H9 (cell line): ENCODE data around the gene PCID2. TPM values are rescaled to one million over a fixed set of nuclear protein-coding genes. Genes with fewer than 3 reads are reported as not detected.

Experiments
- DNase-seq: peaks from one replicate; pipeline ENCODE4 v3.0.0-alpha.2; 2017
- H2AFZ ChIP-seq: one replicate; pipeline ENCODE4 v1.6.1; 2013; ENCODE audit warnings: mild to moderate bottlenecking, low read length, control low read depth, moderate library complexity
- H2AK5ac ChIP-seq: 2 replicates; pipeline ENCODE4 v1.6.1; 2013; ENCODE audit warnings: low read length, control low read depth, mixed read lengths; ENCODE audit not compliant: insufficient read length
- H2BK120ac ChIP-seq: one replicate; pipeline ENCODE4 v1.6.1; 2013; ENCODE audit warnings: low read depth, mild to moderate bottlenecking, low read length, control low read depth, inconsistent platforms; ENCODE audit not compliant: poor library complexity, severe bottlenecking
- H2BK12ac ChIP-seq: 2 replicates; pipeline ENCODE4 v1.6.1; 2013; ENCODE audit warnings: low read length, control low read depth, mixed read lengths, low read depth; ENCODE audit not compliant: insufficient read length
- H2BK15ac ChIP-seq: 2 replicates; pipeline ENCODE4 v1.6.1; 2013; ENCODE audit warnings: low read depth, low read length, control low read depth
- H2BK20ac ChIP-seq: one replicate; pipeline ENCODE4 v1.6.1; 2013; ENCODE audit warnings: low read depth, mild to moderate bottlenecking, low read length, control low read depth, inconsistent platforms; ENCODE audit not compliant: poor library complexity, severe bottlenecking
- H2BK5ac ChIP-seq: 2 replicates; pipeline ENCODE4 v1.6.1; 2013; ENCODE audit warnings: low read length, control low read depth, mixed read lengths; ENCODE audit not compliant: insufficient read length
- H3K14ac ChIP-seq: 2 replicates; pipeline ENCODE4 v1.6.1; 2013; ENCODE audit warnings: low read length, control low read depth; ENCODE audit not compliant: insufficient read depth
- H3K18ac ChIP-seq: 2 replicates; pipeline ENCODE4 v1.6.1; 2013; ENCODE audit warnings: low read depth, mild to moderate bottlenecking, mixed read lengths, low read length, control low read depth; ENCODE audit not compliant: insufficient read length
- H3K23ac ChIP-seq: 2 replicates; pipeline ENCODE4 v1.6.1; 2013; ENCODE audit warnings: low read length, control low read depth, mixed read lengths, low read depth; ENCODE audit not compliant: insufficient read length
- H3K23me2 ChIP-seq: 2 replicates; pipeline ENCODE4 v1.6.1; 2013; ENCODE audit warnings: low read depth, mild to moderate bottlenecking, mixed read lengths, low read length, control low read depth; ENCODE audit not compliant: insufficient read length, poor library complexity, severe bottlenecking
- H3K27ac ChIP-seq: 2 replicates; pipeline ENCODE4 v1.5.1; 2013; ENCODE audit warnings: low read length, control low read depth, mixed read lengths, low read depth; ENCODE audit not compliant: insufficient read length
- H3K27me3 ChIP-seq: 2 replicates; pipeline ENCODE4 v1.6.1; 2013; ENCODE audit warnings: low read length, control low read depth, inconsistent platforms; ENCODE audit not compliant: insufficient read depth
- H3K4ac ChIP-seq: 2 replicates; pipeline ENCODE4 v1.6.1; 2013; ENCODE audit warnings: low read depth, mild to moderate bottlenecking, control low read depth, inconsistent platforms, low read length, moderate library complexity
- H3K4me1 ChIP-seq: 2 replicates; pipeline ENCODE4 v1.6.1; 2013; ENCODE audit warnings: low read length, control low read depth, inconsistent platforms; ENCODE audit not compliant: insufficient read depth
- H3K4me2 ChIP-seq: 2 replicates; pipeline ENCODE4 v1.6.1; 2013; ENCODE audit warnings: low read length, control low read depth, mixed read lengths; ENCODE audit not compliant: insufficient read length, insufficient read depth
- H3K56ac ChIP-seq: 2 replicates; pipeline ENCODE4 v1.6.1; 2013; ENCODE audit warnings: low read depth, mild to moderate bottlenecking, mixed read lengths, low read length, control low read depth; ENCODE audit not compliant: insufficient read length
- H3K79me1 ChIP-seq: 2 replicates; pipeline ENCODE4 v1.6.1; 2013; ENCODE audit warnings: low read depth, mild to moderate bottlenecking, moderate library complexity, low read length, control low read depth, inconsistent platforms; ENCODE audit not compliant: insufficient read depth, poor library complexity, severe bottlenecking
- H3K79me2 ChIP-seq: 2 replicates; pipeline ENCODE4 v1.6.1; 2013; ENCODE audit warnings: low read length, control low read depth, inconsistent platforms; ENCODE audit not compliant: insufficient read depth
- H3K9ac ChIP-seq: 2 replicates; pipeline ENCODE4 v1.6.1; 2013; ENCODE audit warnings: low read length, control low read depth, mixed read lengths; ENCODE audit not compliant: insufficient read length; ENCODE audit errors: extremely low read depth
- H3K9me3 ChIP-seq: one replicate; pipeline ENCODE4 v1.6.1; 2013; ENCODE audit warnings: low read depth, low read length, inconsistent platforms; ENCODE audit not compliant: control insufficient read depth
- H3T11ph ChIP-seq: one replicate; pipeline ENCODE4 v1.6.1; 2013; ENCODE audit warnings: mild to moderate bottlenecking, low read length, control low read depth, inconsistent platforms
- H4K20me1 ChIP-seq: one replicate; pipeline ENCODE4 v1.6.1; 2013; ENCODE audit not compliant: control insufficient read depth, insufficient read length, insufficient read depth
- H4K5ac ChIP-seq: 2 replicates; pipeline ENCODE4 v1.6.1; 2013; ENCODE audit warnings: low read depth, mild to moderate bottlenecking, mixed read lengths, low read length, control low read depth; ENCODE audit not compliant: insufficient read length
- H4K8ac ChIP-seq: replicated peaks from 2 replicates; pipeline ENCODE4 v1.6.1; 2013; ENCODE audit warnings: low read length, control low read depth, mixed read lengths, low read depth; ENCODE audit not compliant: insufficient read length
- H4K91ac ChIP-seq: 2 replicates; pipeline ENCODE4 v1.6.1; 2013; ENCODE audit warnings: low read depth, mild to moderate bottlenecking, moderate library complexity, mixed read lengths, low read length, control low read depth; ENCODE audit not compliant: insufficient read length
- H3K27ac Mint-ChIP-seq, 3 experiments: 2 replicates in 2 of 3; 3 replicates in 1 of 3; pipeline ENCODE4 v1.8.0; 2020 to 2021; ENCODE audit warnings: mixed read lengths in 3 of 3, mild to moderate bottlenecking in 1 of 3, moderate library complexity in 1 of 3
- H3K27me3 Mint-ChIP-seq: 2 replicates; pipeline ENCODE4 v1.8.0; 2021; ENCODE audit warnings: low read depth, mild to moderate bottlenecking, moderate library complexity, mixed read lengths
- H3K36me3 Mint-ChIP-seq, 3 experiments: 2 replicates in 2 of 3; 3 replicates in 1 of 3; pipeline ENCODE4 v1.8.0; 2020 to 2021; ENCODE audit warnings: low read depth in 3 of 3, mixed read lengths in 3 of 3; ENCODE audit not compliant: insufficient read depth in 1 of 3
- H3K4me1 Mint-ChIP-seq, 2 experiments: 2 replicates each; pipeline ENCODE4 v1.8.0; 2020; ENCODE audit warnings: mixed read lengths in 2 of 2
- H3K4me3 Mint-ChIP-seq, 2 experiments: 2 replicates in 1 of 2; 3 replicates in 1 of 2; pipeline ENCODE4 v1.8.0; 2020 to 2021; ENCODE audit warnings: mild to moderate bottlenecking in 2 of 2, mixed read lengths in 2 of 2, moderate library complexity in 1 of 2
- H3K9me3 Mint-ChIP-seq, 2 experiments: 2 replicates in 1 of 2; 3 replicates in 1 of 2; pipeline ENCODE4 v1.8.0; 2020; ENCODE audit warnings: mild to moderate bottlenecking in 2 of 2, mixed read lengths in 2 of 2, moderate library complexity in 1 of 2
- WGBS: extraction: QIAGEN DNeasy Blood & Tissue Kit; methylation state at CpG from one replicate; pipeline ENCODE4 v1.1.7; 2013; ENCODE audit warnings: missing lambda C conversion rate, low lambda C conversion rate, mixed read lengths; ENCODE audit not compliant: insufficient read length; ENCODE audit errors: extremely low coverage; 5-methylcytosine and 5-hydroxymethylcytosine counted together
- total RNA-seq: library from RNA; stranded (reverse); gene quantifications from 2 replicates; pipeline ENCODE4 v1.2.1, GENCODE V29; 2021
- TF ChIP-seq, protein P1 (sequence below): fragments of 200-600 bp; sonication (generic); conservative IDR thresholded peaks from 3 replicates; pipeline ENCODE4 v1.8.0; 2021; ENCODE audit warnings: antibody characterized with exemption, mild to moderate bottlenecking

The PCID2 gene
- total RNA-seq, 1 experiment from 2014 or later: 66.0 TPM

DNA sequence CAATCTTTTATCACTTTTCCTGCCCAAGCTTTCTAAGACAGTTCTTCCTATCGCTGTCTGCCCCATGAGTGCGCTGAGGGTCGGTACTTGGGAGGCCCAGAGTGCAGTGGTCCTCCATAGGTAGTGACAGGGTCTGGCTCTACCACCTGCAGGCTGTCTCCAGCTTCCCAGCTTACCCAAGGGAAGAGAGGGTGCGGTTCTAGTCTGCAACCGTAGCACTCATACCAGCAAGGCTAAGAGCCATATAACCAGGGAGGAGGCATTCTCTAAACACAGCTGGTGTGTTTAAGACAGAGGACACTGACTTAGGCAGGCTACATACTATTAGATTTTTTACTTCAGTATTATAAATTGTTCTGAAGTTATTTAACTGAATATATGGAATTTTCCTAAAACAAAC is 41.8 kb downstream of the PCID2 start:
- no peak overlapping the region for H3T11ph ChIP-seq
- no peak overlapping the region for H3K4me2 ChIP-seq
- H2AFZ ChIP-seq: no peak overlapping the region
- H3K56ac ChIP-seq: no peak overlapping the region
- no CpG with 5 or more reads among the region's 5 CpGs for WGBS
- H2BK20ac ChIP-seq: no peak overlapping the region
- no peak overlapping the region for H3K4ac ChIP-seq
- no peak overlapping the region for H3K27ac ChIP-seq
- no peak overlapping the region for H2BK15ac ChIP-seq
- H3K79me2 ChIP-seq: no peaks in the 10 kb centered on the region
- no peak overlapping the region for H3K14ac ChIP-seq
- no peaks in the 10 kb centered on the region for H3K23me2 ChIP-seq
- no peaks in the 10 kb centered on the region for H3K9me3 ChIP-seq
- Mint-ChIP-seq H3K27me3 (peaks cover 9% of the 10 kb centered on the region), H3K4me1 (peaks cover 19 to 24% of the 10 kb centered on the region in 2 experiments), H3K27ac (no peak overlapping the region), H3K4me3 (no peak overlapping the region), H3K36me3 (peaks cover 10 to 31% (median 11%) of the 10 kb centered on the region in 3 experiments; a peak in 5 of 7 replicates), H3K9me3 (no peaks in the 10 kb centered on the region)
- no peak overlapping the region for H3K18ac ChIP-seq
- DNase-seq: no peak
- H2BK120ac ChIP-seq: no peak overlapping the region
- H2BK12ac ChIP-seq: no peak overlapping the region
- no peaks in the 10 kb centered on the region for H4K20me1 ChIP-seq
- no peak overlapping the region for H3K9ac ChIP-seq
- no peak overlapping the region for H3K23ac ChIP-seq
- no peaks in the 10 kb centered on the region for H3K79me1 ChIP-seq
- H3K27me3 ChIP-seq: no peaks in the 10 kb centered on the region
- H2BK5ac ChIP-seq: no peak overlapping the region
- TF ChIP-seq, protein P1, sequence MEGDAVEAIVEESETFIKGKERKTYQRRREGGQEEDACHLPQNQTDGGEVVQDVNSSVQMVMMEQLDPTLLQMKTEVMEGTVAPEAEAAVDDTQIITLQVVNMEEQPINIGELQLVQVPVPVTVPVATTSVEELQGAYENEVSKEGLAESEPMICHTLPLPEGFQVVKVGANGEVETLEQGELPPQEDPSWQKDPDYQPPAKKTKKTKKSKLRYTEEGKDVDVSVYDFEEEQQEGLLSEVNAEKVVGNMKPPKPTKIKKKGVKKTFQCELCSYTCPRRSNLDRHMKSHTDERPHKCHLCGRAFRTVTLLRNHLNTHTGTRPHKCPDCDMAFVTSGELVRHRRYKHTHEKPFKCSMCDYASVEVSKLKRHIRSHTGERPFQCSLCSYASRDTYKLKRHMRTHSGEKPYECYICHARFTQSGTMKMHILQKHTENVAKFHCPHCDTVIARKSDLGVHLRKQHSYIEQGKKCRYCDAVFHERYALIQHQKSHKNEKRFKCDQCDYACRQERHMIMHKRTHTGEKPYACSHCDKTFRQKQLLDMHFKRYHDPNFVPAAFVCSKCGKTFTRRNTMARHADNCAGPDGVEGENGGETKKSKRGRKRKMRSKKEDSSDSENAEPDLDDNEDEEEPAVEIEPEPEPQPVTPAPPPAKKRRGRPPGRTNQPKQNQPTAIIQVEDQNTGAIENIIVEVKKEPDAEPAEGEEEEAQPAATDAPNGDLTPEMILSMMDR: no peak
- H4K5ac ChIP-seq: no peak overlapping the region
- no peaks in the 10 kb centered on the region for H3K4me1 ChIP-seq
- no peak overlapping the region for H4K8ac ChIP-seq
- no peak overlapping the region for H4K91ac ChIP-seq
- H2AK5ac ChIP-seq: no peak overlapping the region
